Left renal pelvis (tissue), 4 donors: ENCODE measurements around the gene TBL1Y. TPM values are rescaled to one million over a fixed set of nuclear protein-coding genes. Genes with fewer than 3 reads are reported as not detected.
"Not testable (repeated sequence)": the region's sequence is repeated elsewhere in the genome, so short reads cannot be mapped to it uniquely, and the experiment has no call there.

Experiments used
- DNase-seq, 4 donors: peaks; one replicate each; pipeline ENCODE4 v3.0.0-alpha.2; 2013; ENCODE audit warnings: low read depth in 4 of 4, low spot score in 3 of 4
- polyA plus RNA-seq, 4 donors: library from polyadenylated mRNA; unstranded; fragments of 120-200 nt; gene quantifications; one replicate each; pipeline ENCODE4 v1.2.1, GENCODE V29; 2013; ENCODE audit not compliant: insufficient read length in 4 of 4

Gene TBL1Y
- polyA plus RNA-seq, result 1 to 10 TPM in 3 of 4 donors, under 1 TPM in 1; 0.79 to 5.1 (median 2.7) TPM

GRCh38 chrY:6910372-6911252 is at the start of gene TBL1Y:
TSS of gene TBL1Y (plus strand) at chrY:6910697. CDS start at chrY:7025085, 114,388 bp downstream.
- DNase-seq, result no peak

- DNase-seq, result no peak
Measured at GRCh38 chrY:6894496-6894895, 16.0 kb upstream of the TBL1Y start.

- DNase-seq, result no peak
Measured at GRCh38 chrY:6895236-6895635, 15.3 kb upstream of the TBL1Y start.

- DNase-seq, result not testable (repeated sequence)
Measured at GRCh38 chrY:6902116-6902515, 8.4 kb upstream of the TBL1Y start.

- DNase-seq, result no peak
Measured at GRCh38 chrY:6907591-6907990, 2.9 kb upstream of the TBL1Y start.

GRCh38 chrY:6908021-6908420 is 2.5 kb upstream of the TBL1Y start:
- not testable (repeated sequence) for DNase-seq

- DNase-seq, result peak in 2 of 4 donors; percentile 45 to 51
Measured at GRCh38 chrY:6909118-6909521, 1.4 kb upstream of the TBL1Y start.

- DNase-seq, result no peak
Measured at GRCh38 chrY:6909856-6910255, 641 bp upstream of the TBL1Y start.

GRCh38 chrY:6911253-6911881 is 870 bp downstream of the TBL1Y start, which contains the start of gene AMELY:
TSS of gene AMELY (minus strand) at chrY:6911752. CDS start at chrY:6872608, 39,144 bp downstream.
- no peak for DNase-seq

- no peak for DNase-seq
Measured at GRCh38 chrY:6913362-6913761, 2.9 kb downstream of the TBL1Y start.

GRCh38 chrY:6921061-6921460 is 10.6 kb downstream of the TBL1Y start:
- no peak for DNase-seq

- DNase-seq, result no peak
Measured at GRCh38 chrY:6928265-6928664, 17.8 kb downstream of the TBL1Y start.

GRCh38 chrY:6929237-6929636 is 18.7 kb downstream of the TBL1Y start:
- DNase-seq, result no peak

- DNase-seq, result no peak
Measured at GRCh38 chrY:6931779-6932396, 21.4 kb downstream of the TBL1Y start.

- no peak for DNase-seq
Measured at GRCh38 chrY:6935497-6935896, 25.0 kb downstream of the TBL1Y start.

- no peak for DNase-seq
Measured at GRCh38 chrY:6947695-6948094, 37.2 kb downstream of the TBL1Y start.

GRCh38 chrY:6948378-6948777 is 37.9 kb downstream of the TBL1Y start:
- no peak for DNase-seq

GRCh38 chrY:6949947-6950346 is 39.5 kb downstream of the TBL1Y start:
- no peak for DNase-seq

GRCh38 chrY:6964732-6965131 is 54.2 kb downstream of the TBL1Y start:
- DNase-seq, result peak in 3 of 4 donors; percentile 7 to 22 (median 18)

GRCh38 chrY:6966521-6966920 is 56.0 kb downstream of the TBL1Y start:
- no peak for DNase-seq

- DNase-seq, result no peak
Measured at GRCh38 chrY:6967736-6968135, 57.2 kb downstream of the TBL1Y start.
